Measurements from ENCODE around the gene LANCL1.

DNA sequence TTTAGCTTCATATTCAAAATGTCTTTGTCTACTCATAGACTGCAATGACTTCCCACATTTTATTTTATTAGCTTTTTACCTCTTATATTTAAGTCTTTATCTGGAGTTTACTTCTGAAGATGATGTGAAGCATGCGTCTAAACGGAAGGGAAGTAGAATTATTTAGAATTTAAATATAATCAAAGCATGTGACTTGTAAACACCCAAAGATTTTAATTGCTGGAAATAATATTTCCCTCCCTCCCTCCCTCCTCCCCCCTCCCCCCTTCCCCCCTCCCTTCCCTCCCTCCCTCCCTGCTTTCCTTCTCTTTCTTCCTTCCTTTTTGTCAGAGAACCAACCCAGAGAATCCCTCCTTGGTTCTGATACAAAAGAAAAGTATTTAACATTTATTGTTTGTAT lies 2.1 kb upstream of the LANCL1 start:
- TF ChIP-seq, protein P1, sequence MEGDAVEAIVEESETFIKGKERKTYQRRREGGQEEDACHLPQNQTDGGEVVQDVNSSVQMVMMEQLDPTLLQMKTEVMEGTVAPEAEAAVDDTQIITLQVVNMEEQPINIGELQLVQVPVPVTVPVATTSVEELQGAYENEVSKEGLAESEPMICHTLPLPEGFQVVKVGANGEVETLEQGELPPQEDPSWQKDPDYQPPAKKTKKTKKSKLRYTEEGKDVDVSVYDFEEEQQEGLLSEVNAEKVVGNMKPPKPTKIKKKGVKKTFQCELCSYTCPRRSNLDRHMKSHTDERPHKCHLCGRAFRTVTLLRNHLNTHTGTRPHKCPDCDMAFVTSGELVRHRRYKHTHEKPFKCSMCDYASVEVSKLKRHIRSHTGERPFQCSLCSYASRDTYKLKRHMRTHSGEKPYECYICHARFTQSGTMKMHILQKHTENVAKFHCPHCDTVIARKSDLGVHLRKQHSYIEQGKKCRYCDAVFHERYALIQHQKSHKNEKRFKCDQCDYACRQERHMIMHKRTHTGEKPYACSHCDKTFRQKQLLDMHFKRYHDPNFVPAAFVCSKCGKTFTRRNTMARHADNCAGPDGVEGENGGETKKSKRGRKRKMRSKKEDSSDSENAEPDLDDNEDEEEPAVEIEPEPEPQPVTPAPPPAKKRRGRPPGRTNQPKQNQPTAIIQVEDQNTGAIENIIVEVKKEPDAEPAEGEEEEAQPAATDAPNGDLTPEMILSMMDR (conservative IDR thresholded peaks at IDR 0.05 in 1 of 2, IDR thresholded peaks at IDR 0.05 in 1 of 2; ENCODE audit: extremely low read depth in 1 of 2, insufficient read depth in 1 of 2, low read depth in 1 of 2, low read length in 2 of 2): no peak
- TF ChIP-seq EZH2 (IDR thresholded peaks at IDR 0.05; ENCODE audit: borderline replicate concordance, low read length): no peak

Data from mammary epithelial cell (primary cell).